H9 (cell line): Measurements from ENCODE around the gene TWF1. TPM values are rescaled to one million over a fixed set of nuclear protein-coding genes. Genes with fewer than 3 reads are reported as not detected.

ENCODE experiments used
- DNase-seq: peaks from one replicate; pipeline ENCODE4 v3.0.0-alpha.2; 2017
- H2AFZ ChIP-seq: one replicate; pipeline ENCODE4 v1.6.1; 2013; ENCODE audit warnings: mild to moderate bottlenecking, low read length, control low read depth, moderate library complexity
- H2AK5ac ChIP-seq: 2 replicates; pipeline ENCODE4 v1.6.1; 2013; ENCODE audit warnings: low read length, control low read depth, mixed read lengths; ENCODE audit not compliant: insufficient read length
- H2BK120ac ChIP-seq: one replicate; pipeline ENCODE4 v1.6.1; 2013; ENCODE audit warnings: low read depth, mild to moderate bottlenecking, low read length, control low read depth, inconsistent platforms; ENCODE audit not compliant: poor library complexity, severe bottlenecking
- H2BK12ac ChIP-seq: 2 replicates; pipeline ENCODE4 v1.6.1; 2013; ENCODE audit warnings: low read length, control low read depth, mixed read lengths, low read depth; ENCODE audit not compliant: insufficient read length
- H2BK15ac ChIP-seq: 2 replicates; pipeline ENCODE4 v1.6.1; 2013; ENCODE audit warnings: low read depth, low read length, control low read depth
- H2BK20ac ChIP-seq: one replicate; pipeline ENCODE4 v1.6.1; 2013; ENCODE audit warnings: low read depth, mild to moderate bottlenecking, low read length, control low read depth, inconsistent platforms; ENCODE audit not compliant: poor library complexity, severe bottlenecking
- H2BK5ac ChIP-seq: 2 replicates; pipeline ENCODE4 v1.6.1; 2013; ENCODE audit warnings: low read length, control low read depth, mixed read lengths; ENCODE audit not compliant: insufficient read length
- H3K14ac ChIP-seq: 2 replicates; pipeline ENCODE4 v1.6.1; 2013; ENCODE audit warnings: low read length, control low read depth; ENCODE audit not compliant: insufficient read depth
- H3K18ac ChIP-seq: 2 replicates; pipeline ENCODE4 v1.6.1; 2013; ENCODE audit warnings: low read depth, mild to moderate bottlenecking, mixed read lengths, low read length, control low read depth; ENCODE audit not compliant: insufficient read length
- H3K23ac ChIP-seq: 2 replicates; pipeline ENCODE4 v1.6.1; 2013; ENCODE audit warnings: low read length, control low read depth, mixed read lengths, low read depth; ENCODE audit not compliant: insufficient read length
- H3K23me2 ChIP-seq: 2 replicates; pipeline ENCODE4 v1.6.1; 2013; ENCODE audit warnings: low read depth, mild to moderate bottlenecking, mixed read lengths, low read length, control low read depth; ENCODE audit not compliant: insufficient read length, poor library complexity, severe bottlenecking
- H3K27ac ChIP-seq: 2 replicates; pipeline ENCODE4 v1.5.1; 2013; ENCODE audit warnings: low read length, control low read depth, mixed read lengths, low read depth; ENCODE audit not compliant: insufficient read length
- H3K27me3 ChIP-seq: 2 replicates; pipeline ENCODE4 v1.6.1; 2013; ENCODE audit warnings: low read length, control low read depth, inconsistent platforms; ENCODE audit not compliant: insufficient read depth
- H3K4ac ChIP-seq: 2 replicates; pipeline ENCODE4 v1.6.1; 2013; ENCODE audit warnings: low read depth, mild to moderate bottlenecking, control low read depth, inconsistent platforms, low read length, moderate library complexity
- H3K4me1 ChIP-seq: 2 replicates; pipeline ENCODE4 v1.6.1; 2013; ENCODE audit warnings: low read length, control low read depth, inconsistent platforms; ENCODE audit not compliant: insufficient read depth
- H3K4me2 ChIP-seq: 2 replicates; pipeline ENCODE4 v1.6.1; 2013; ENCODE audit warnings: low read length, control low read depth, mixed read lengths; ENCODE audit not compliant: insufficient read length, insufficient read depth
- H3K56ac ChIP-seq: 2 replicates; pipeline ENCODE4 v1.6.1; 2013; ENCODE audit warnings: low read depth, mild to moderate bottlenecking, mixed read lengths, low read length, control low read depth; ENCODE audit not compliant: insufficient read length
- H3K79me1 ChIP-seq: 2 replicates; pipeline ENCODE4 v1.6.1; 2013; ENCODE audit warnings: low read depth, mild to moderate bottlenecking, moderate library complexity, low read length, control low read depth, inconsistent platforms; ENCODE audit not compliant: insufficient read depth, poor library complexity, severe bottlenecking
- H3K79me2 ChIP-seq: 2 replicates; pipeline ENCODE4 v1.6.1; 2013; ENCODE audit warnings: low read length, control low read depth, inconsistent platforms; ENCODE audit not compliant: insufficient read depth
- H3K9ac ChIP-seq: 2 replicates; pipeline ENCODE4 v1.6.1; 2013; ENCODE audit warnings: low read length, control low read depth, mixed read lengths; ENCODE audit not compliant: insufficient read length; ENCODE audit errors: extremely low read depth
- H3K9me3 ChIP-seq: one replicate; pipeline ENCODE4 v1.6.1; 2013; ENCODE audit warnings: low read depth, low read length, inconsistent platforms; ENCODE audit not compliant: control insufficient read depth
- H3T11ph ChIP-seq: one replicate; pipeline ENCODE4 v1.6.1; 2013; ENCODE audit warnings: mild to moderate bottlenecking, low read length, control low read depth, inconsistent platforms
- H4K20me1 ChIP-seq: one replicate; pipeline ENCODE4 v1.6.1; 2013; ENCODE audit not compliant: control insufficient read depth, insufficient read length, insufficient read depth
- H4K5ac ChIP-seq: 2 replicates; pipeline ENCODE4 v1.6.1; 2013; ENCODE audit warnings: low read depth, mild to moderate bottlenecking, mixed read lengths, low read length, control low read depth; ENCODE audit not compliant: insufficient read length
- H4K8ac ChIP-seq: replicated peaks from 2 replicates; pipeline ENCODE4 v1.6.1; 2013; ENCODE audit warnings: low read length, control low read depth, mixed read lengths, low read depth; ENCODE audit not compliant: insufficient read length
- H4K91ac ChIP-seq: 2 replicates; pipeline ENCODE4 v1.6.1; 2013; ENCODE audit warnings: low read depth, mild to moderate bottlenecking, moderate library complexity, mixed read lengths, low read length, control low read depth; ENCODE audit not compliant: insufficient read length
- H3K27ac Mint-ChIP-seq, 3 experiments: 2 replicates in 2 of 3; 3 replicates in 1 of 3; pipeline ENCODE4 v1.8.0; 2020 to 2021; ENCODE audit warnings: mixed read lengths in 3 of 3, mild to moderate bottlenecking in 1 of 3, moderate library complexity in 1 of 3
- H3K27me3 Mint-ChIP-seq: 2 replicates; pipeline ENCODE4 v1.8.0; 2021; ENCODE audit warnings: low read depth, mild to moderate bottlenecking, moderate library complexity, mixed read lengths
- H3K36me3 Mint-ChIP-seq, 3 experiments: 2 replicates in 2 of 3; 3 replicates in 1 of 3; pipeline ENCODE4 v1.8.0; 2020 to 2021; ENCODE audit warnings: low read depth in 3 of 3, mixed read lengths in 3 of 3; ENCODE audit not compliant: insufficient read depth in 1 of 3
- H3K4me1 Mint-ChIP-seq, 2 experiments: 2 replicates each; pipeline ENCODE4 v1.8.0; 2020; ENCODE audit warnings: mixed read lengths in 2 of 2
- H3K4me3 Mint-ChIP-seq, 2 experiments: 2 replicates in 1 of 2; 3 replicates in 1 of 2; pipeline ENCODE4 v1.8.0; 2020 to 2021; ENCODE audit warnings: mild to moderate bottlenecking in 2 of 2, mixed read lengths in 2 of 2, moderate library complexity in 1 of 2
- H3K9me3 Mint-ChIP-seq, 2 experiments: 2 replicates in 1 of 2; 3 replicates in 1 of 2; pipeline ENCODE4 v1.8.0; 2020; ENCODE audit warnings: mild to moderate bottlenecking in 2 of 2, mixed read lengths in 2 of 2, moderate library complexity in 1 of 2
- CTCF ChIP-seq: fragments of 200-600 bp; sonication (generic); conservative IDR thresholded peaks from 3 replicates; pipeline ENCODE4 v1.8.0; 2021; ENCODE audit warnings: antibody characterized with exemption, mild to moderate bottlenecking
- WGBS: extraction: QIAGEN DNeasy Blood & Tissue Kit; methylation state at CpG from one replicate; pipeline ENCODE4 v1.1.7; 2013; ENCODE audit warnings: missing lambda C conversion rate, low lambda C conversion rate, mixed read lengths; ENCODE audit not compliant: insufficient read length; ENCODE audit errors: extremely low coverage; 5-methylcytosine and 5-hydroxymethylcytosine counted together
- total RNA-seq: library from RNA; stranded (reverse); gene quantifications from 2 replicates; pipeline ENCODE4 v1.2.1, GENCODE V29; 2021

Gene TWF1
- total RNA-seq, 1 experiment from 2014 or later: 22.8 TPM

GRCh38 chr12:43758247-43758727, 47.8 kb downstream of the TWF1 start:
- Histone ChIP-seq H2AFZ (no peak overlapping the region), H3T11ph (no peak overlapping the region), H3K18ac (no peak overlapping the region), H2BK5ac (no peak overlapping the region), H2BK12ac (no peak overlapping the region), H3K4me1 (peaks cover 2% of the 10 kb centered on the region), H2BK120ac (no peak overlapping the region), H3K4me2 (peak overlapping the region; percentile 35), H2AK5ac (no peak overlapping the region), H4K8ac (no peak overlapping the region), H3K9me3 (no peaks in the 10 kb centered on the region), H3K56ac (no peak overlapping the region), H2BK20ac (no peak overlapping the region), H3K9ac (peak overlapping the region; percentile 25), H4K20me1 (no peaks in the 10 kb centered on the region), H3K23me2 (peaks cover 3% of the 10 kb centered on the region), H3K79me2 (no peaks in the 10 kb centered on the region), H3K27ac (no peak overlapping the region), H4K5ac (no peak overlapping the region), H3K23ac (no peak overlapping the region), H3K14ac (no peak overlapping the region), H2BK15ac (no peak overlapping the region), H3K4ac (no peak overlapping the region), H3K79me1 (no peaks in the 10 kb centered on the region), H3K27me3 (no peaks in the 10 kb centered on the region), H4K91ac (no peak overlapping the region)
- no CpG with 5 or more reads among the region's 18 CpGs for WGBS
- no peak for DNase-seq
- Mint-ChIP-seq H3K27me3 (no peaks in the 10 kb centered on the region), H3K27ac (peak overlapping the region in 2 of 3 experiments; percentile 9 to 21; a peak in 1 of 7 replicates), H3K36me3 (peaks cover 0 to 6% (median 6%) of the 10 kb centered on the region in 3 experiments; a peak in 2 of 7 replicates), H3K4me1 (peaks cover 24 to 33% of the 10 kb centered on the region in 2 experiments), H3K4me3 (peak overlapping the region; percentile 67 to 76), H3K9me3 (no peaks in the 10 kb centered on the region)
- TF ChIP-seq CTCF: no peak
